DOHH2 (cell line): ENCODE measurements around the gene DNMT1.

ENCODE experiments used
- H3F3A ChIP-seq: fragments of 200-600 bp; sonication (generic), shearing (Covaris generic); 2 replicates; pipeline ENCODE4 v1.6.0; 2016; ENCODE audit warnings: antibody characterized with exemption, mild to moderate bottlenecking; ENCODE audit not compliant: control insufficient read depth, insufficient read depth
- H3K27ac ChIP-seq: fragments of 200-600 bp; sonication (generic); 2 replicates; pipeline ENCODE4 v1.5.1; 2014; ENCODE audit warnings: low read depth, mild to moderate bottlenecking, low read length, moderate library complexity
- H3K27me3 ChIP-seq: fragments of 200-600 bp; sonication (generic); 2 replicates; pipeline ENCODE4 v1.6.1; 2014; ENCODE audit warnings: mild to moderate bottlenecking, low read length, mixed read lengths; ENCODE audit not compliant: control insufficient read depth
- H3K36me3 ChIP-seq: fragments of 200-600 bp; sonication (generic); 2 replicates; pipeline ENCODE4 v1.6.1; 2014; ENCODE audit warnings: mild to moderate bottlenecking, low read length, moderate library complexity, mixed read lengths; ENCODE audit not compliant: control insufficient read depth
- H3K4me1 ChIP-seq: fragments of 200-600 bp; sonication (generic); 2 replicates; pipeline ENCODE4 v1.6.1; 2014; ENCODE audit warnings: mild to moderate bottlenecking, low read length, mixed read lengths; ENCODE audit not compliant: control insufficient read depth
- H3K4me2 ChIP-seq: fragments of 200-600 bp; sonication (generic); 2 replicates; pipeline ENCODE4 v1.6.0; 2014; ENCODE audit warnings: mild to moderate bottlenecking, low read length, moderate library complexity
- H3K4me3 ChIP-seq: fragments of 200-600 bp; sonication (generic); 2 replicates; pipeline ENCODE4 v1.5.1; 2014; ENCODE audit warnings: mild to moderate bottlenecking, low read length, mixed read lengths
- H3K79me2 ChIP-seq: fragments of 200-600 bp; sonication (generic); 2 replicates; pipeline ENCODE4 v1.6.1; 2014; ENCODE audit warnings: mild to moderate bottlenecking, low read length, mixed read lengths; ENCODE audit not compliant: control insufficient read depth
- H3K9me2 ChIP-seq: fragments of 200-600 bp; sonication (generic); replicated peaks from 2 replicates; pipeline ENCODE4 v1.6.1; 2014; ENCODE audit warnings: mild to moderate bottlenecking, low read length, mixed read lengths; ENCODE audit not compliant: control insufficient read depth
- H3K9me3 ChIP-seq: fragments of 200-600 bp; sonication (generic); 2 replicates; pipeline ENCODE4 v1.6.1; 2014; ENCODE audit warnings: antibody characterized with exemption, low read length, mixed read lengths; ENCODE audit not compliant: control insufficient read depth, insufficient read depth
- H4K20me1 ChIP-seq: fragments of 200-600 bp; sonication (generic); 2 replicates; pipeline ENCODE4 v1.6.0; 2014; ENCODE audit warnings: low read depth, mild to moderate bottlenecking, antibody characterized with exemption, low read length, moderate library complexity; ENCODE audit not compliant: control insufficient read depth, insufficient read depth
- CTCF ChIP-seq: fragments of 200-600 bp; sonication (generic); IDR thresholded peaks from one replicate; pipeline ENCODE4 v1.5.1; 2014; ENCODE audit warnings: antibody characterized with exemption, mild to moderate bottlenecking, low read depth, low read length; ENCODE audit not compliant: poor library complexity, severe bottlenecking
- EZH2phosphoT487 ChIP-seq: fragments of 200-600 bp; sonication (generic); IDR thresholded peaks from 2 replicates; pipeline ENCODE4 v1.6.1; 2017; ENCODE audit warnings: borderline replicate concordance, mild to moderate bottlenecking, antibody characterized with exemption, low read length, moderate library complexity, mixed read lengths

Gene DNMT1

GRCh38 chr19:10113964-10114650, 80.6 kb downstream of the DNMT1 start:
- H3K9me2 ChIP-seq: no peaks in the 10 kb centered on the region
- TF ChIP-seq CTCF (no peak), EZH2phosphoT487 (no peak)
- H3K9me3 ChIP-seq: no peaks in the 10 kb centered on the region
- no peak overlapping the region for H3K4me3 ChIP-seq
- no peak overlapping the region for H3K4me2 ChIP-seq
- no peaks in the 10 kb centered on the region for H3K27me3 ChIP-seq
- peaks cover 5% of the 10 kb centered on the region for H4K20me1 ChIP-seq
- no peak overlapping the region for H3K27ac ChIP-seq
- H3F3A ChIP-seq: peaks cover 26% of the 10 kb centered on the region
- peaks cover 24% of the 10 kb centered on the region for H3K79me2 ChIP-seq
- H3K4me1 ChIP-seq: peaks cover 51% of the 10 kb centered on the region
- H3K36me3 ChIP-seq: peaks cover 84% of the 10 kb centered on the region

DNA sequence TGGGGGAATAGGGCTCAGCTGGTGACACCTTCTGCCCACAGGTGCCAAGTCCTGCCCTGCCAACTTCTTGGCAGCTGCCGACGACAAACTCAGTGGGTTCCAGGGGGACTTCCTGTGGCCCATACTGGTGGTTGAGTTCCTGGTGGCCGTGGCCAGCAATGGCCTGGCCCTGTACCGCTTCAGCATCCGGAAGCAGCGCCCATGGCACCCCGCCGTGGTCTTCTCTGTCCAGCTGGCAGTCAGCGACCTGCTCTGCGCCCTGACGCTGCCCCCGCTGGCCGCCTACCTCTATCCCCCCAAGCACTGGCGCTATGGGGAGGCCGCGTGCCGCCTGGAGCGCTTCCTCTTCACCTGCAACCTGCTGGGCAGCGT, 81.2 kb downstream of the DNMT1 start:
- Histone ChIP-seq H3K27ac (0 out of 2 replicates have a peak overlapping the region, but pooled peaks have one; percentile 64), H3K36me3 (peaks cover 84% of the 10 kb centered on the region), H3K79me2 (peaks cover 24% of the 10 kb centered on the region), H3F3A (peaks cover 28% of the 10 kb centered on the region), H3K4me3 (no peak overlapping the region), H3K4me1 (peaks cover 46% of the 10 kb centered on the region), H3K9me2 (no peaks in the 10 kb centered on the region), H3K9me3 (no peaks in the 10 kb centered on the region), H4K20me1 (no peaks in the 10 kb centered on the region; the same call in 1 of the 2 replicates), H3K27me3 (no peaks in the 10 kb centered on the region), H3K4me2 (peak overlapping the region; percentile 57; the same call in 1 of the 2 replicates)
- no peak for TF ChIP-seq CTCF
- TF ChIP-seq EZH2phosphoT487: no peak

- Histone ChIP-seq H3K4me2 (peak overlapping the region; percentile 57), H3K4me3 (peak overlapping the region; percentile 5; the same call in 1 of the 2 replicates), H3K9me3 (no peaks in the 10 kb centered on the region), H3K9me2 (no peaks in the 10 kb centered on the region), H4K20me1 (no peaks in the 10 kb centered on the region; the same call in 1 of the 2 replicates), H3K27me3 (no peaks in the 10 kb centered on the region), H3K36me3 (peaks cover 84% of the 10 kb centered on the region), H3F3A (peaks cover 33% of the 10 kb centered on the region), H3K27ac (peak overlapping the region; percentile 64), H3K79me2 (peaks cover 24% of the 10 kb centered on the region), H3K4me1 (peaks cover 49% of the 10 kb centered on the region)
- TF ChIP-seq EZH2phosphoT487 (no peak), CTCF (peak; percentile 93)
Observed at GRCh38 chr19:10112895-10113591, 81.7 kb downstream of the DNMT1 start.
